Spleen (tissue), 7 donors: Measurements from ENCODE around the gene ZSWIM6.

Experiments used
- POLR2A ChIP-seq, 3 donors: fragments of 450-650 bp; IDR thresholded peaks; one replicate each; pipeline ENCODE4 v1.5.1; 2017; ENCODE audit warnings: antibody characterized with exemption in 3 of 3, mild to moderate bottlenecking in 1 of 3
- TF ChIP-seq, protein P1 (sequence below), 11 experiments: fragments of 200-600 bp in 7 of 11; fragments of 450-650 bp in 4 of 11; sonication (generic) in 4 of 11; IDR thresholded peaks in 8 of 11; conservative IDR thresholded peaks in 3 of 11; 1 replicate in 7 of 11; 2 replicates in 4 of 11; pipeline versions ENCODE4 v1.4.0 to v1.8.0; 2016 to 2021; ENCODE audit warnings: antibody characterized with exemption in 11 of 11, inconsistent platforms in 4 of 11, mild to moderate bottlenecking in 1 of 11
- donor health status: DM: no; HTN: no; CAD: no; lungs with moderate emphysema.
- donor health status: DM: no; HTN: no; CAD: no.
- donor health status: DM: no; HTN: no; CAD: no.

DNA sequence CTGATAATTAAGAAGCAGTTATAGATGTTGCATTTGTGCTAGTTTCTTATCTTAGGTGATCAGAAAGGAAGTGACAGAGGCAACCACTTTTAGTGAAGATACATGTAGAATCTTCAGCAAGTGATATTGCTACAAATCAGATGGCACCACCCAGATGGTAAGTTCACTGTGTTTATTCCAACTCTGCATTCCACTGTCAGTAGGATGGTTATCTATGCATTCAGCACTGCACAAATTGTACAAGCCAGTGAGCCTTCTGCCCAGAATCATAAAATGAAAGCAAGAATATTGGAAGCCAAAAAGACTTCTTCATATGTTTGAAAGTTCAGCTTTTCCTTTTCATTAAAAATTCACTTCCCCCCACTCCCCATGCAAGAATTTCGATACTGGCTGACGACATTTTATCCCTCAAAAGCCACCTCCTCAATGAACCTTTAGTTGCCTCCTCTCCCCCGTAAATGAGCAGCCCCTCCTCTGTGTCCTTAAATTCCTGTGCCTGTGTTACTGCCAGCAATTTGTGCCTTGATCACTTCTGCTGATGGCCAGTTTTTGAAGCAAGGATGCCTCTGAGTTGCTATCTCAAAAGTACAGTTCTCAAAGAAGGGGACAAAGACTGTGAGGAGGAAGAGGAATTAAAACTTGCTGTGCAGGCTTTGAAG lies 91.6 kb downstream of the ZSWIM6 start:
- no peak for TF ChIP-seq POLR2A (IDR thresholded peaks at IDR 0.05)
- TF ChIP-seq, protein P1, sequence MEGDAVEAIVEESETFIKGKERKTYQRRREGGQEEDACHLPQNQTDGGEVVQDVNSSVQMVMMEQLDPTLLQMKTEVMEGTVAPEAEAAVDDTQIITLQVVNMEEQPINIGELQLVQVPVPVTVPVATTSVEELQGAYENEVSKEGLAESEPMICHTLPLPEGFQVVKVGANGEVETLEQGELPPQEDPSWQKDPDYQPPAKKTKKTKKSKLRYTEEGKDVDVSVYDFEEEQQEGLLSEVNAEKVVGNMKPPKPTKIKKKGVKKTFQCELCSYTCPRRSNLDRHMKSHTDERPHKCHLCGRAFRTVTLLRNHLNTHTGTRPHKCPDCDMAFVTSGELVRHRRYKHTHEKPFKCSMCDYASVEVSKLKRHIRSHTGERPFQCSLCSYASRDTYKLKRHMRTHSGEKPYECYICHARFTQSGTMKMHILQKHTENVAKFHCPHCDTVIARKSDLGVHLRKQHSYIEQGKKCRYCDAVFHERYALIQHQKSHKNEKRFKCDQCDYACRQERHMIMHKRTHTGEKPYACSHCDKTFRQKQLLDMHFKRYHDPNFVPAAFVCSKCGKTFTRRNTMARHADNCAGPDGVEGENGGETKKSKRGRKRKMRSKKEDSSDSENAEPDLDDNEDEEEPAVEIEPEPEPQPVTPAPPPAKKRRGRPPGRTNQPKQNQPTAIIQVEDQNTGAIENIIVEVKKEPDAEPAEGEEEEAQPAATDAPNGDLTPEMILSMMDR (IDR thresholded peaks at IDR 0.05 in 8 of 11, conservative IDR thresholded peaks at IDR 0.05 in 3 of 11): no peak
